Panc1 (cell line): Measurements from ENCODE around the gene NFATC2. TPM values are rescaled to one million over a fixed set of nuclear protein-coding genes. Genes with fewer than 3 reads are reported as not detected.

Source experiments
- ATAC-seq: fragments of 200-7000 bp; cut with Tn5 transposase; 2 replicates; pipeline ENCODE4 v1.9.1; 2020; ENCODE audit warnings: mild to moderate bottlenecking, moderate library complexity
- BruUV-seq: library from RNA; stranded (reverse); fragments of 400-500 nt; replicated peaks from 2 replicates; lab custom pipeline; 2021; lab: Mats Ljungman, UMichigan
- CTCF ChIA-PET: fragments of 300-600 bp; sonication (Branson Sonifier 250); formaldehyde crosslinking; loops from one replicate; lab custom pipeline; 2022; ENCODE audit warnings: antibody characterized with exemption; lab: Charles Lee
- POLR2A ChIA-PET: fragments of 300-600 bp; sonication (Branson Sonifier 250); formaldehyde crosslinking; loops from one replicate; lab custom pipeline; 2022; ENCODE audit warnings: antibody characterized with exemption; lab: Charles Lee
- DNase-seq: peaks from one replicate; pipeline ENCODE4 v3.0.0-alpha.2; 2010; ENCODE audit warnings: low read depth, low spot score
- H3K27ac ChIP-seq: 2 replicates; pipeline ENCODE4 v1.5.1; 2011; ENCODE audit warnings: mild to moderate bottlenecking, low read length, inconsistent platforms
- H3K27me3 ChIP-seq: fragments of 200-500 bp; sonication (Bioruptor generic); 2 replicates; pipeline ENCODE4 v1.6.0; 2014; ENCODE audit warnings: low read length, inconsistent platforms; ENCODE audit not compliant: control insufficient read depth, insufficient read depth
- H3K36me3 ChIP-seq: fragments of 200-500 bp; sonication (Bioruptor generic); 2 replicates; pipeline ENCODE4 v1.5.1; 2014; ENCODE audit warnings: inconsistent platforms, mild to moderate bottlenecking, low read length, moderate library complexity; ENCODE audit not compliant: control insufficient read depth, insufficient read depth
- H3K4me1 ChIP-seq: 2 replicates; pipeline ENCODE4 v1.5.1; 2011; ENCODE audit warnings: inconsistent platforms, mild to moderate bottlenecking, low read length, moderate library complexity; ENCODE audit not compliant: control insufficient read depth, insufficient read depth
- H3K4me3 ChIP-seq, 2 experiments: 2 replicates each; pipeline ENCODE4 v1.5.1; 2011 to 2012; ENCODE audit warnings: low read depth in 2 of 2, low read length in 2 of 2, mild to moderate bottlenecking in 2 of 2, inconsistent platforms in 1 of 2, moderate library complexity in 1 of 2
- H3K9me3 ChIP-seq: fragments of 200-500 bp; sonication (Bioruptor generic); 2 replicates; pipeline ENCODE4 v1.5.1; 2014; ENCODE audit warnings: low read depth, mild to moderate bottlenecking, inconsistent platforms, low read length, moderate library complexity; ENCODE audit not compliant: control insufficient read depth, insufficient read depth
- POLR2AphosphoS5 ChIP-seq: IDR thresholded peaks from 2 replicates; pipeline ENCODE4 v1.6.1; 2012; ENCODE audit warnings: mild to moderate bottlenecking, low read depth, low read length, moderate library complexity
- REST ChIP-seq, 2 experiments: IDR thresholded peaks; 2 replicates each; pipeline ENCODE4 v1.6.1; 2011 to 2012; ENCODE audit warnings: low read depth in 2 of 2, control low read depth in 1 of 2, low read length in 1 of 2, mild to moderate bottlenecking in 1 of 2, moderate library complexity in 1 of 2; ENCODE audit not compliant: insufficient read depth in 1 of 2
- SIN3A ChIP-seq: IDR thresholded peaks from 2 replicates; pipeline ENCODE4 v1.6.1; 2012; ENCODE audit warnings: low read depth, mild to moderate bottlenecking, low read length, moderate library complexity, borderline replicate concordance; ENCODE audit not compliant: insufficient read depth
- TCF7L2 ChIP-seq: IDR thresholded peaks from 2 replicates; pipeline ENCODE4 v1.6.1; 2011; ENCODE audit warnings: mild to moderate bottlenecking, low read depth, low read length, inconsistent platforms
- in situ Hi-C: cut with HindIII; loops from 2 replicates; pipeline ENCODE4 v1.10.0; 2016; ENCODE audit warnings: low sequenced_read_pairs, low pct_unique_long_range_greater_than_20kb
- intact Hi-C: fragments of 100-400 bp; cut with micrococcal nuclease; formaldehyde crosslinking; loops from one replicate; pipeline ENCODE4 v1.10.0; 2022; ENCODE audit not compliant: unreplicated experiment
- total RNA-seq: library from RNA; stranded (reverse); gene quantifications from one replicate; pipeline ENCODE4 v1.2.1, GENCODE V29; 2021; ENCODE audit not compliant: unreplicated experiment
- TF ChIP-seq, protein P1 (sequence below): fragments of 450-650 bp; IDR thresholded peaks from 2 replicates; pipeline ENCODE4 v1.5.1; 2017; ENCODE audit warnings: mild to moderate bottlenecking

NFATC2 gene
- total RNA-seq, 1 experiment from 2014 or later, result 10.6 TPM

DNA sequence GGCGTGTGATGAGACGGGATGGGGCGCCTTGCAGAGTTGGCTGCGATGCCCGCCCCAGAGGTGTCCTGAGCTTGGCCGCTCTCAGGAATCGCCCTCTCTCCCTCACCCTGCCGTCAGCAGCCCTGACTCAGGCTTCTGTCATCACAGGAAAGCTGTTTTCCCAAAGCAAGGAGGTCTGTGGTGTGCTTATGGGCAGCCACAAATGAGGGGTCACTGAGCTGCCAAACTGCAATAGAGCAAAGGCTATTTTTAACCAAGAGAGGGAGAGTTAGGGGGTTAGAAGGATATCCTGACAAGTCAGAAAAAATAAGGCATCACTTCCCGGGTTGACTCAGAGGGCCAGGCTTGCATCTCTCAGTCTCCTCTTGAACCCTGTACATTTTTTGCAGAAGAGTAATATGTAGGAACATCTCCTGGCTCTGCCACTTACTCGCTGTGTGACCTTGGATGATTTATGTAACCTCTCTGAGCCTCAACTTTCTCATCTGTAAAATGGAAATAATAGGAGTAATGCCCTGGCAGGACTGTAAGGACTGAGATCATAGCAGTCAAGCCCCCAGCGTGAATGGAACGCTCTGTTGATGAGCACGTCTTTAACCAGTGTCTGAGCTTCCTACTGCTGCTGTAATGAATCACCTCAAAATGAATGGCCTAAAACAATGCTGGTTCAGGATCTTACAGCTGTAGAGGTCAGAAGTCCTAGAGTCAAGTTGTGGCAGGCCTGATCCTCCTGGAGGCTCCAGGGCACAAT lies 181.9 kb downstream of the NFATC2 start:
- Histone ChIP-seq H3K9me3 (peaks cover 8% of the 10 kb centered on the region; the same call in 1 of the 2 replicates), H3K27me3 (no peaks in the 10 kb centered on the region), H3K27ac (no peak overlapping the region), H3K4me3 (no peak overlapping the region), H3K36me3 (no peaks in the 10 kb centered on the region), H3K4me1 (no peaks in the 10 kb centered on the region)
- ChIA-PET POLR2A (no interaction called here), CTCF (interaction anchor here (0.7 kb wide), 1 partner anchor 44 kb away, joined by 3 read pairs; no protein-coding TSS in a partner anchor)
- DNase-seq (peak; percentile 64), ATAC-seq (peak; percentile 90)
- in situ Hi-C loops, result no loop called here
- TF ChIP-seq SIN3A (no peak), REST (IDR thresholded peaks at IDR 0.05; ENCODE audit: insufficient read depth in 1 of 2, low read depth in 2 of 2, low read length in 1 of 2) (no peak), POLR2AphosphoS5 (no peak), TCF7L2 (no peak)
- TF ChIP-seq, protein P1, sequence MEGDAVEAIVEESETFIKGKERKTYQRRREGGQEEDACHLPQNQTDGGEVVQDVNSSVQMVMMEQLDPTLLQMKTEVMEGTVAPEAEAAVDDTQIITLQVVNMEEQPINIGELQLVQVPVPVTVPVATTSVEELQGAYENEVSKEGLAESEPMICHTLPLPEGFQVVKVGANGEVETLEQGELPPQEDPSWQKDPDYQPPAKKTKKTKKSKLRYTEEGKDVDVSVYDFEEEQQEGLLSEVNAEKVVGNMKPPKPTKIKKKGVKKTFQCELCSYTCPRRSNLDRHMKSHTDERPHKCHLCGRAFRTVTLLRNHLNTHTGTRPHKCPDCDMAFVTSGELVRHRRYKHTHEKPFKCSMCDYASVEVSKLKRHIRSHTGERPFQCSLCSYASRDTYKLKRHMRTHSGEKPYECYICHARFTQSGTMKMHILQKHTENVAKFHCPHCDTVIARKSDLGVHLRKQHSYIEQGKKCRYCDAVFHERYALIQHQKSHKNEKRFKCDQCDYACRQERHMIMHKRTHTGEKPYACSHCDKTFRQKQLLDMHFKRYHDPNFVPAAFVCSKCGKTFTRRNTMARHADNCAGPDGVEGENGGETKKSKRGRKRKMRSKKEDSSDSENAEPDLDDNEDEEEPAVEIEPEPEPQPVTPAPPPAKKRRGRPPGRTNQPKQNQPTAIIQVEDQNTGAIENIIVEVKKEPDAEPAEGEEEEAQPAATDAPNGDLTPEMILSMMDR, result no peak
- intact Hi-C loops, result no loop called here
- no TSS peak for BruUV-seq

- Histone ChIP-seq H3K27ac (no peak overlapping the region), H3K36me3 (no peaks in the 10 kb centered on the region), H3K4me3 (no peak overlapping the region), H3K27me3 (no peaks in the 10 kb centered on the region), H3K9me3 (peaks cover 8% of the 10 kb centered on the region; the same call in 1 of the 2 replicates), H3K4me1 (no peaks in the 10 kb centered on the region)
- POLR2A ChIA-PET, result no interaction called here
- in situ Hi-C loops (no loop called here), intact Hi-C loops (no loop called here)
- CTCF ChIA-PET, result no interaction called here
- DNase-seq, result no peak
- peak; percentile 49; the same call in 1 of the 2 replicates for ATAC-seq
- TF ChIP-seq SIN3A (no peak), TCF7L2 (no peak), POLR2AphosphoS5 (no peak), REST (IDR thresholded peaks at IDR 0.05; ENCODE audit: insufficient read depth in 1 of 2, low read depth in 2 of 2, low read length in 1 of 2) (no peak)
- TF ChIP-seq, protein P1, result no peak
- no TSS peak for BruUV-seq
Measured at GRCh38 chr20:51359947-51360346, 182.6 kb downstream of the NFATC2 start.
